Measurements from ENCODE around the gene MAP2K7.
A peak's percentile ranks its signal among the peaks of the same experiment; 100 is the strongest.

MAP2K7 gene

DNA sequence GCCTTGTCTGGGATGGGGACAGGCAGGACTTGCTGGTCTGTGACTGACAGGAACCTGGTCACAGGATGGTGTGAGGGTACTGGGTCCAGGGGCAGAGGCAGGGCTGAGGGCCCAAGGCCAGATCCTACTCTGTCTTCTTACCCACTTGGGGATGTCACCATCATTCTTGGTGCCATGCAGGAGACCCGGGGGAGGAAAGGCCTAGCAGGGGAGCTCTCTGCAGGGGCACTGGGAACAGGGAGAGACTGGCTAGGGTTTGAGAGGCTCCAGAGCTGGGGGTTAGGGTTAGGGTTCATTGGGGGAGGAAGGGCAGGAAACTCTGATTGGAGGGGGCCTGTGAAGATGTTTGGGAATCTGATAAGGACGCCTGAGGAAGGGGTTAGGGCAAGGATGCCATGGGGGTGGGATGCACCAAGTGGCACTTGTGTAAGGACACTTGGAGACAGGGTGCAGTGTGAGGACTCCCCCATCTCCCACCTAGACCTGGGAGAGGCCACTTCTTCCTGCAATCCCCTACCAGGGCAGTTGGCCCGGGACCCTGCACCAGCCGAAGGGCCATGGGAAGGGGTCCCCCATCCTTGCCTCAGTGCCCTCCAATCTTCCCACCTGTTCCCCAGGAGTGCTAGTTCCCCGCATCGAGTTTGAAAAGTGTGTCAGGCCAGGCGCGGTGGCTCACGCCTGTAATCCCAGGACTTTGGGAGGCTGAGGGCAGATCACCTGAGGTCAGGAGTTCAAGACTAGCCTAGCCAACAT is 36.4 kb upstream of the MAP2K7 start:
- no peak for DNase-seq

DNA sequence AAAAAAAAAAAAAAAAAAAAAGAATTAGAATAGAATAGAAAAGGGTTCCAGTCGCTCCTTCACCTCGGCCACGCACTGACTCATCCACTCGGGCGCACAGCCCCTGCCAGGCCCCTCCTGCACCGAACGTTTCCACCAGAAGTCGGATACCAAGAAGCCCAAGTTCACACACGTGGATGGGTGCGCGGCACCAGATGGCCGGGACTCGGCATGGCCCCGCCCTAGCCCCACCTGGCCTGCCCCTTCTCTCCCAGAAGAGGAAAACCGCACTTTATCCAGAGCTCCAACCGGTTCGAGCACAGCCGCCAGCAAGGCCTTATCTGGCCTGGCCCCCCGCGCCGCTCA is 35.4 kb upstream of the MAP2K7 start:
- no peak for DNase-seq

DNA sequence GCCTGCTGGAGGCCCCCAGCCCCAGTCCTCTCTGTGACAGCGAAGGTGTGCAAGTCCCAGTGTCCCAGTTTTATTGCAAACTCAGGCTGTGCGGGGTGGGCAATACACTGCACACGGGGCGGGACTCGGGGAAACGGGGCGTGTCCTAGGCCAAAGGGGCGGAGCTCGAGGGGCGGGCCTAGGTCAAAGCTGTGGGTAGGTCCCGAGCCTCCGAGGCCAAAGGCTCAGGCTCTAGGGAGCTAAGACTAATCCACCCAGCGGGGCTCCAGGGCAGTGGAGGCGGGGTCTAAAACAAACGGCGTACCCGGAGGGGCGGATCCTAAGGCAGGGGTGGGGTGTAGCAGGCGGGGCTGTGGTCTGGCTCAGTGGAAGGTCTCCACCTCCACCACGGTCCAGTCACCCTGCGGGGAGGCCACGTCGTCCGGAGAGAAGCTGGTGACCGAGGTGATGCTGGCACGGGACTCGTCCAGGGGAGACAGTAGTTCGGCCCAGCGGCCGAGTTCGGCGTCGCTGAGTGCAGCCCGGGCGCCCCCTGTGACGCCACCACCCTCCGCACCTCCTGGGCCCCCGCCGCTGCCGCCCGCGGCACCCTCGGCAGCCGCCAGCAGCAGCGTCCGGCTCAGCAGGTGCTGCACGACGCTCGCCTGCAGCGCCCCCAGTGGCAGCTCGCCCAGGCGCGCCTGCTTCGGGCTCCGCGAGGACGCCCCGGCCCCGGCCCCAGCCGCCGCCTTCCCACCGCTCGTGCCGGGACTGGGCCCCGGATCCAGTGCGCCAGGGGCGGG is 34.8 kb upstream of the MAP2K7 start:
- no peak for DNase-seq

DNA sequence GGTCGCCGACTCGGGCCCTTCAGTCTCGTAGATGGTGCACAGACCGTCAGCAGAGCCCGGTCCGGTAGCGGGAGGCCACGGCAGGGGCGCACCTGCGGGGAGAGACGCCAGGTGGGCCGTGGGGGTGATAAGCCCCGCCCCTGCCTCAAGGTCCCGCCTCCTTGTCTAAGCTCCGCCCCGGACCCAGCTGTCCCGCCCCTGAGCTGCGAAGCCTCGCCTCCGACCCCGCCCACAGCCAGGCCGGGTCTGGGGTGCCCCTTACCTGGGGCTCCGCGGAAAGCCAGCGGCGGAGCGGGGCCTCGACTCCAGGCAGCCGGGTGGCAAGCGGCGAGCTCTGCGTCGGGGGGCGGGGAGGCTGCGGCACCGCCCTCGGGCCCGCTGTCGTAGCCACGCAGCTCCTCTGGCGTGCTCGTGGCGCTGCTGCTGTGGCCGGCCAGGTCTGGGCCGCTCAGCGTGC is 34.2 kb upstream of the MAP2K7 start:
- DNase-seq = no peak

DNA sequence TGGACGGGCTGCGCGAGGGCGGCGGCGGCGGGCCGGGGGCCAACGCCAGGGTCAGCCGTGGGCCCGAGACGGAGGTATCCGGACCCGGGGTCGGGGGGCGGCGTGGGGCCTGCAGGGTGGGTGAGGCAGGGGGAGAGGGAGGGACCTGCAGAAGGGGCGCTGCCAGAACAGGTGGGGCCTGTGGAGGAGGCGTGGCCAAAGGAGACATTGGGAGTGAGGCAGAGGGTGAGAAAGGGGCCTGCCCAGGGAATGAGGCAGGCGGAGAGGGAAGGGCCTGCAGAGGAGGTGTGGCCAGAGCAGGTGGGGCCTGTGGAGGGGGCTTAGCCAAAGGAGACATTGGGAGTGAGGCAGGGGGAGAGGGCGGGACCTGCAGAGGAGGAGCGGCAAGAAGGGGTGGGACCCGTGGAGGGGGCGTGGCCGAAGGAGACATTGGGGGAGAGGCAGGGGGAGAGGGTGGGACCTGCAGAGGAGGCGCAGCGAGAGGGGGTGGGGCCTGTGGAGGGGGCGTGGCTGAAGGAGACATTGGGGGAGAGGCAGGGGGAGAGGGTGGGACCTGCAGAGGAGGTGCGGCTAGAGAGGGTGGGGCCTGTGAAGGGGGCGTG is 33.7 kb upstream of the MAP2K7 start:
- no peak for DNase-seq

DNA sequence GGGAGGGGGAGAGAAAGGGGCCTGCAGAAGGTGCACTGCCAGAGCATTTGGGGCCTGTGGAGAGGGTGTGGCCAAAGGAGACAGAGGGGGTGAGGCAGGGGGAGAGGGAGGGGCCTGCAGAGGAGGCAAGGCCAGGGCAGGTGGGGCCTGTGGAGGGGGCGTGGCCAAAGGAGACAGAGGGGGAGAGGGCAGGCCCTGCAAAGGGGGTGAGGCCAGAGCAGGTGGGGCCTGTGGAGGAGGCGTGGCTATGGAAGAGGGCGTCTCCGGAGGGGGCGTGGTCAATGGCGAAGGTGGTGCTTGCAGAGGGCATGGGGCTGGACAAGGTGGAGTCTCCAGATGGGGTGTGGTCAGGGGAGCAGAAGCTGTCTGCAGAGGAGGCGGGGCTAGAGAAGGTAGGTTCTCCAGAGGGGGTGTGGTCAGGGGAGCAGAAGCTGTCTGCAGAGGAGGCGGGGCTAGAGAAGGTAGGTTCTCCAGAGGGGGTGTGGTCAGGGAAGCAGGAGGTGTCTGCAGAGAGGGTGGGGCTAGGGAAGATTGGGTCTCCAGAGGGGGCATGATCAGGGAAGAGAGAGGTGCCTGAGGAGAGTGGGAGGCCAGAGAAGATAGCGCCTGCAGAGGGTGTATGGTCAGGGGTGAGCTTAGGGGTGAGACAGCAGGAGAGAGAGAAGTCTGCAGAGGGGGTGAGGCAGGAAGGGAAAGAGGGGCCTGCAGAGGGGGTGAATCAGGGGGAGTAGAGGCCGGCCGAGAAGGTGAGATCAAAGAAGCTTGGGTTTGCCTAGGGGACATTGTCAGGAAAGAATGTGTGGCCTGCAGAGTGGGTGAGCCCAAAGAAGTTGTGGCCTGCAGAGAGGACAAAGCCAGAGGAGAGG is 32.9 kb upstream of the MAP2K7 start:
- no peak for DNase-seq

DNA sequence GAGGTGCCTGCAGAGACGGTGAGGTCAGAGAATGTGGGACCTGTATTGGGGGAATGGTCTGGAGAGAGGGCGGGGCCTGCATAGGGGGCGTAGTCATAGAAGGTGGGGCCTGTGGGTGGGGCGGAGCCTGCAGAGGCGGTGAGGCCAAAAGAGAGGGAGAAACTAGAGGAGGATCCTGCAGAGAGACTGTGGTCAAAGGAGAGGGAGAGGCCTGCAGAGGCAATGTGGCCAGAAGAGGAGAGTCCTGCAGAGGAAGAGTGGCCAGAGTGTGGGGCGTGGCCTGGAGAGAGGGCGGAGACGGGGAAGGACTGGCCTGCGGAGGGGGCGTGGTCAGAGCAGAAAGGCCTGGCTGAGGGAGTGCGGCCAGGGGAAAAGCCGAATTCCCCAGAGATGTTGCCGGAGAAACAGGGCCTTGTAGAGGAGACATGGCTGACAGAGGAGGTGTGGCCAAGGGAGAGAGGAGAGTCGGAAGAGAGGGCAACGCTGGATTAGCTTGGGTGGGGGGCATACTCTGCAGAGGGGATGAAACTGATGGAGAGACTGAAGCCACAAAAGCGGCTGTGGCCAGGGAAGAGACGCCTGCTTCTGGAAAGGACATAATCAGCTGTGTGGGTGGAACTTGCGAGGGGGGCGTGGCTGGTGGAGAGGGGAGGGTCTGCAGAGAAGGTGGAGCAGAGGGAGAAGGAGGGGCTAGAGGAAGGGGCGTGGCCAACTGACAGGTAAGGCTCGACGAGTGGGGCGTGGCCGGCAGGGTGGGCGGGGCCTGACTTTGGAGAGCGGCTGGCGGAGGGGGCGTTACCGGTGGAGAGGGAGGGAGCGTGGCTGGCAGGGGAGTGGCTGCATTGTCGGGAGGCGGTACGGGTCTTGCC is 32.0 kb upstream of the MAP2K7 start:
- no peak for DNase-seq

DNA sequence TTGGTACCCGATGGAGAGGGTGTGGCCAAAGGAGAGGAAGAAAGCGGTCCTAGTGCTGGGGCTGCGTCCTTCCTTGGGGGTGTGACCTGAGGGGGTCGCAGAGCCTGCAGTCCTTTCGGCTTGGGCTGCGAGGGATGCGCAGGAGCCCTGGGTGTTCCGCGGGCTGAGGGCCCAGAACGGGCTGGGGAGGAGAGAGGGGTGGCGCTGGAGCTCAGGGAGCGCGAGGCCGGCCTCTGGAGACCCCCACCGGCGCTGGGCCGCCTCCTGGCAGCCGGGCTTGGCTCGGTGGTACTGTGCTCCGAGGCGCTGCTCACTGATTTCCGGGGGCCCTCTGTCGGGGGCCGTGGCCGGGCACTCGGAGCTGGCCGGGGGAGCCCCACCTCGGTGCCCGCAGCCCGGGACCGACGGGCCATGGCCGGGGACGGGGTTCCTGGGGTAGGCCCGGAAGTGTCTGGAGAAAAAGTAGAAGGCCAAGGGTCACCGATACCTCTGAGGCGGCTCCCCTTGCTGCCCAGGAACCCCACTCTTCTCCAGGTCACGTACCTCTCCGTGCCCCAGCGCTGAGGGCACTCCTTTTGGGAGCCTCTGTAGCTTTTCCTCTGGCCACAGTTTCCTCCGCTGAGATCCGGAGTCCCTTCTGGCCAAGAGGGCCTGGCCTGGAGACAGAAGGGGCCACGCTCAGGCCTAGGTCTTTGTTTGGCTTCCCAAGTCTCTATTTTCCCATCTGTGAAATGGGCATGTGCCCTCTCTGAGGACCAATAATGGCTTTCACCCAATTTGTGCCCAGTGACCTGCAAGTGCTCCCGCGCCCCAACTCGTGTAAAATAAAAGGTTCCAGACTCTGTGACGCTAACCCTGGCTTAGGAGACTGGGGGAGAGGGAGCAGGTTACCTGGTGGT is 31.1 kb upstream of the MAP2K7 start:
- DNase-seq = no peak

DNA sequence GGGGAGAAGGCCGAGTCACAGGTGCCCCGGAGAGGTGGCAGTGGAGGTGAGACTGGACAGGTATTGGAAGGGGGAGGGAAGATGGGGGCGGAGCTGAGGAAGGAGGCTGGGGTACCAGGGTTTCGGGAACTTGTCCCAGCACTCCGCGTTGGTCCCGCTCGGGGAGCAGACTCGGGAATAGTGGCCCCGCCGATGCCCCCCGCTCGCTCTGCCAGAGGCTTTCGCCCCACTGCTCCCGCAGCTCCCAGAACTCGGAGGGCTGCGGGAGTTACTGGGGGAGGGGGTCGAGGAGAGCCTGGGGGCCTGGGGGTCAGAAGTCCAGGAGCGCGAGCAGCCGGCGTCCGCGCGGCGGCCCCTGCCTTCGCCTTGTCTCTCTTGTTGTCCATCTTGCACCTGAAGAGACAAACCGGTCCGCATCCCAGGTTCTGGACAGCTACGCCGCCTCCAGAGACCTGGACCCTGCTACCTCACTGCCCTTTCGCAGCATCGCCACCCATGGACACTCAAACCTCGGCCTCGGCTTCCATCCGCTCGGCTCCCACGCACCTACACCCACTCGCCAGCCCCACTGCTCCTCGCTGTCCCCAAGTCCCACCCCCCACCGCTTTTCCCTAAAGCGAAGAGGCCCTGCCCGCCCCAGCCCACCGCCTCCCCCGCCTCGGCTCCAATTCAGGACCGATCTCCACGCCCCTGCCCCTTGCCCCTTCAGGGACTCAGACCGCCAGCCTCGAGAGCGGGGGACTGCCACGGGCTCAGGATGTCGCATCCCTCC is 30.2 kb upstream of the MAP2K7 start:
- DNase-seq = no peak

DNA sequence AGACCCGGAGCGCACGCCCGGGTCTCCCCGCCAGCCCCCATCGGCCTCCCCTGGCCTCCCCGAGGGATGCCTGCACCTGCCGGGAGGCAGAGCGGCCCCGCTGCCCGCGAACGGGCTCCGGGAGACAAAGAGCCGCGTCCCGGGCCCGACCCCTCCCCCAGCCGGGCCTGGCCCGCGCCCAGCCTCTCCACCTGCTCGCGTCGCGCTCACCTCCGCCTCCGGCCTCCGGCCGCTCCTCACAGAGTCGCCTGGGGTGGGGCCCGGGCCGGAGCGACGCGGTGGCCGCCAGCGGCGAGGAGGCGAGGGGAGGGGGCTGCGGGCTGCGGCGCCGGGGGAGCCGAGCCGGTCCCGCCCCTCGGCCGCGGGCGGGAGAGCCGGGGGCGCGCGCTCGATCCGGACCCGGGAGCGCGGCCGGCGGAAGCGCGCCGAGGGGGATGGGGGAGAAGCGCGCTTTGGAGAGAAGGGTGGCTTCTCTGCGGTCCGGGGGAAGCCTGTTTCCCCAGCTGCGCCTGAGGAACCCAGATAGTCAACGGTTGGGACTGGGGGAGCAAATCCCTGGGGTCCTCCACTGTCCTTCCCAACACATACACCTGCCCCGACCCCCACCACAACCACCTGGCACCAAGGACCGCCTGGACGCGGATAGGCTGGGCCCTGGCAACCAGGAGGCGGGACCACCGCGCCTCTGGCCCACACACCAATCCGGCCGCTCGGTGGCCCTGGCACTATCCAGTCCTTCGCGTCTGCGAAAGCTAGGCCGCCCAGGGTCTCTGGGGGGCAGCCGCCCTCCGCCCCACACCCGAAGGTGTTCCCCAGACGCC is 29.4 kb upstream of the MAP2K7 start, which contains the start of gene PRR36:
PRR36 (minus strand) TSS at position 315 of the 821 bp plus-strand sequence. CDS start 701 bp downstream, outside the sequence.
- DNase-seq = peak; percentile 72

DNA sequence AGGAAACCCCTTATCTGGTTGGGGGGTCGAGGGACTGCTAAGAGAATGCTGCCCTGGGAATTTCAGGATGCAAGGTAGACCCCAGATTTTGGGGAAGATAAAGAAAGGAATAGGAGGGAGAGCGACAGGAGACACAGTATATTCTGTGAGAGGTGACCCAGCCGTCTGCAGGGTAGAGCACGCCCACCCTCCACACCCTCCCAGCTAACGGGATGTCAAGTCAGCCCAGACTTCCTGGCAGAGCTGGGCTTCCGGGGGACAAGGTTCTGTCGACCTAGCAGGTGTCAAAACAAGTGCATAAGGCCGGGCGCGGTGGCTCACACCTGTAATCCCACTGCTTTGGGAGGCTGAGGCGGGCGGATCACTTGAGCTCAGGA is 28.8 kb upstream of the MAP2K7 start:
- no peak for DNase-seq

DNA sequence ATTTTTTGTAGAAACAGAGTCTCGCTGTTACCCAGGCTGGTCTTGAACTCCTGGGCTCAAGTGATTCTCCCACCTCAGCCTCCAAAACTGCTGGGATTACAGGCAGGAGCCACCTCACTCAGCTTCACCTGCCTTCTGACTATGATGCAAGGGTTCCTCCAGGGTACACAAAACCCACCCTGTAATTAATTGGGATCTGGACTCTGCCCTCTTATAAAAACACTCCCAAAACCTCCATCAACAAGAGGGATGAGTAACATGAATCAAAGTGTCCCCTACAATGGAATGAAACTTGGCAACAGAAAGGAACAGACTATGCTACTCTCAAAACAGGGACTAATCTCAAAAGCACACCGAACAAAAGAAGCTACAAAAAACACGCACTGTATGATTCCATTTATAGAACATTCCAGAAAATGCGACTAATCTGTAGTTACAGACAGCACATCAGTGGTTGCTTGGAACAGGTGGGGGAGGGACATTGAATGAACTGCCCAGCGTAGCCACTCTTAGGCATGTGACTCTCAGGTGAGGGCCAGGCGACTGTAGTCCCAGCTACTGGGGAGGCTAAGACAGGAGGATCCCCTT is 26.3 kb upstream of the MAP2K7 start:
- DNase-seq = no peak

DNA sequence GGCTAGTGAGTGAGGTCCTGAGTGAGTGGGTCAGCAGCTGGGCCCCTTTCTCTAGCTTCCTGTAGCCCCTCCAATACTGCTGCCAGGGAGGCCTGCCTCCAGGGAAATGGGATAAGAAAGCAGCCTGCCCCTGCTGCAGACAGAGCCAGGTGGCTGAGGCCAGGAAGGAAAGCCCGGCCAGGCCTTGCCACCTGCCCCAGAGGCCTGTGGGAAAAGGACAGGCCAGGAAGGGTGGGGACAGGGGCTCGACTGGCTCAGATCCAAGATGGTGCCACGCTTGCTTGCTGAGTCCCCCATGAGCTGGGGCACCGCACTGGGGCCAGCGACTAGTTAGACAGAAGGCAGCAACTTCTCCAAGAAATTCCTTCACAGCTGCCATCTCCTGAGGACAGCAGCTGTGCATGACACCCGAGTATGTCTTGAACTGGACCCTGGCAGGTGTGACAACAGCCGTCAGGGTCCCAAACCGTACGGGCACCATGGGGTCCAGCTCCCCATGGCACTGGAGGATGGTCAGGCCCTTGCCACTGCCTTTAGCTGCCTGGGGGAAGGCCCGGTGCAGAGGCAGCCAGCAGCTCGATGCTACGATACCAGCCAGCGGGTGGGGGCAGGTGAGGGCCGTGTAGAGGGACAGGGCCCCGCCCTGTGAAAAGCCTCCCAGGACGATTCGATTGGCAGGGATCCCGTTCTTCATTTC is 24.4 kb upstream of the MAP2K7 start:
- DNase-seq = no peak

DNA sequence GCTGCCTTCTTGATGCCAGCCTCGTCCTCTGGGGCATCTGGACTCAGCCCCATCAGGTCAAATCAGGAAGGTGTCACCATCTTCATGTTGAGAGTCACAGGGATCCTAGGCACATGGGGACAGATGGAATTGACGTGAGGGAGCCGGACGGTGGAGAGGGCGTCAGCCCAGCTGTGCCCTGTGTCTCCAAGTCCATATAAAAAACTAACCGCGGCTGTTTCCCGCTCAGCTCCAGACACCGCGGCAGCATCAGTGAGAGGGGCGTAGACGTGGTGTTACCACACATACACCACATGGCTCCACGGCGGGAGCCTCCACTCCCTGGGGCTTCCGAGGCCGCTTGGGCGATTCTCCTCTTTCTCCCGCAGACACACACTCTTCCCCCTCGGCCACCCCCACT is 23.8 kb upstream of the MAP2K7 start:
- no peak for DNase-seq

DNA sequence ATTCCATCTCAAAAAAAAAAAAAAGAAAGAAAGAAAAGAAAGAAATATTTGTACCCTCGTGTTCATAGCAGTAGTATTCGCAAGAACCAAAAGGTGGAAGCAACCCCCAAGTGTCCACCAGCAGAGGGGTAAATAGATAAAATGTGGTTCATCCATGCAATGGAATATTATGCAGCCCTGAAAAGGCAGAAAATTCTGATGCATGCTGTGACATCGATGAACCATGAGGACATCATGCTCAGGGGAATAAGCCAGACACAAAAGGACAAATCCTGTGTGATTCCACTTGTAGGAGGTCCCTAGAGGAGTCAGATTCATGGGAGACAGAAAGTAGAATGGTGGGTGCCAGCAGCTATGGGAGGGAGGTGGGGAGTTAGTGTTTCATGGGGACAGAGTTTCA is 21.8 kb upstream of the MAP2K7 start:
- DNase-seq = no peak

DNA sequence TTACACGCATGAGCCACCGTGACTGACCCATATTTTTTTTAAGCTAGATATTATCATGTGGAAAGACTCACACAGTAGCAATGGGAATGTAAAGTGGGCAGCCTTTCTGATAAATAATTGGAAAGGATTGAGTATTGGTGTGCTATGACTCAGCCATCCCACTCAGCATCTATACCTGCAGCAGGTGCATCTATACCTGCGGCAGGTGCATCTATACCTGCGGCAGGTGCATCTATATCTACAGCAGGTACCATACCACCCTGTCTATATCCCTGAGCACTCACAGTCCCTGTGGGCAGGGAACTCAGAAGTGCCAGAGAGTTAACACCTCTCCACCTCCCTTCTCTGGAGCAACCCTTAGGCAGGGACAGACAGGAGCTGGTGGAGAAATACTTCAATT is 20.6 kb upstream of the MAP2K7 start:
- DNase-seq = no peak

DNA sequence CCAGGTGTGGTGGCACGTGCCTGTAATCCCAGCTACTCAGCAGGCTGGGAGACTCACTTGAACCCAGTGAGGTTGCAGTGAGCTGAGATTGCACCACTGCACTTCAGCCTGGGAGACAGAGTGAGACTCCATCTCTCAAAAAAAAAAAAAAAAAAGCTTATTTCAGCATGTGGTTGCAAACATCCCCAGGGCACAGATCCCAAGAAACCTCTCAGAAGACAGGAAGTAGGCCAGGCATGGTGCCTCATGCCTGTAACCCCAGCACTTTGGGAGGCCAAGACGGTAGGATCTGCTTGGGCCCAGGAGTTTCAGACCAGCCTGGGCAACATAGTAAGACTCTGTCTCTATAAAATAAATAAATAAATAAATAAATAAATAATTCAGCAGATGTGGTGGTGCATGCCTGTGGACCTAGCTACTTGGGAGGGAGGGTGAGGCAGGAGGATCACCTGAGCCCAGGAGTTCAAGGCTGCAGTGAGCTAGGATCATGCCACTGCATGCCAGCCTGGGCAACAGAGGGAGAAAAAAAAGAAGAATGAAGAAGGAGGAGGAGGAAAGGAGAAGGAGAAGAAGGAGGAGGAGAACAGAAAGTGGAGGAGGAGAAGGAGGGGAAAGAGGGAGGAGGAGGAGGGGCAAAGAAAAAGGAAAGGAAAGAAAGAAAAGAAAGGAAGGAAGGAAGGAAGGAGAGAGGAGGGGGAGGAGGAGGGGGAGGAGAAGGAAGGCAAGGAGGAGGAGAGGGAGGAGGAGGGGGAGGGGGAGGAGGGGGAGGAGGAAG is 19.7 kb upstream of the MAP2K7 start:
- no peak for DNase-seq

Measured in NCI-H1694 (cell line).